Measurements from ENCODE around the gene KIF16B.

- TF ChIP-seq CTCF (IDR thresholded peaks at IDR 0.05) (no peak), POLR2A (IDR thresholded peaks at IDR 0.05) (no peak)
Observed at GRCh38 chr20:16314320-16314719, 258.9 kb downstream of the KIF16B start.
